Activated naive CD4-positive, alpha-beta T cell (primary cell): ENCODE results near the gene RAB44.
"Not testable (repeated sequence)": the region's sequence is repeated elsewhere in the genome, so short reads cannot be mapped to it uniquely, and the experiment has no call there.

Experiments
- DNase-seq, 4 experiments: peaks; one replicate each; lab custom pipeline; 2025; lab: John Stamatoyannopoulos, UW

RAB44 gene

GRCh38 chr6:36706339-36706738 is 8.7 kb downstream of the RAB44 start:
- no peak for DNase-seq

- DNase-seq: no peak
These were observed 15.2 kb downstream of the RAB44 start for GRCh38 chr6:36712816-36713215.

GRCh38 chr6:36713846-36714245 is 16.2 kb downstream of the RAB44 start:
- DNase-seq: no peak

- no peak for DNase-seq
These were observed 16.9 kb downstream of the RAB44 start for GRCh38 chr6:36714511-36714910.

GRCh38 chr6:36715469-36715868 is 17.8 kb downstream of the RAB44 start:
- no peak for DNase-seq

- no peak for DNase-seq
These were observed 19.0 kb downstream of the RAB44 start for GRCh38 chr6:36716476-36717093.

- no peak for DNase-seq
These were observed 19.7 kb downstream of the RAB44 start for GRCh38 chr6:36717231-36717825.

- DNase-seq: no peak
These were observed 20.4 kb downstream of the RAB44 start for GRCh38 chr6:36717871-36718540.

GRCh38 chr6:36718560-36718959 is 20.9 kb downstream of the RAB44 start:
- DNase-seq: no peak

GRCh38 chr6:36719126-36719525 is 21.5 kb downstream of the RAB44 start:
- no peak for DNase-seq

- DNase-seq: no peak
These were observed 22.9 kb downstream of the RAB44 start for GRCh38 chr6:36720251-36721141.

GRCh38 chr6:36721369-36722140 is 23.9 kb downstream of the RAB44 start:
- DNase-seq: no peak

GRCh38 chr6:36722365-36722764 is 24.7 kb downstream of the RAB44 start:
- DNase-seq: no peak

- DNase-seq: no peak
These were observed 25.3 kb downstream of the RAB44 start for GRCh38 chr6:36722879-36723278.

- not testable (repeated sequence) for DNase-seq
These were observed 26.4 kb downstream of the RAB44 start for GRCh38 chr6:36723992-36724391.

GRCh38 chr6:36724514-36725390 is 27.1 kb downstream of the RAB44 start:
- DNase-seq: no peak

GRCh38 chr6:36725581-36725980 is 28.0 kb downstream of the RAB44 start:
- no peak for DNase-seq

GRCh38 chr6:36727505-36728021 is 29.9 kb downstream of the RAB44 start:
- no peak for DNase-seq

GRCh38 chr6:36728289-36729160 is 30.9 kb downstream of the RAB44 start:
- no peak for DNase-seq

- DNase-seq: no peak
These were observed 31.5 kb downstream of the RAB44 start for GRCh38 chr6:36729161-36729524.
